Urinary bladder (tissue), 4 donors: ENCODE measurements around the gene CHRNB4. TPM values are rescaled to one million over a fixed set of nuclear protein-coding genes. Genes with fewer than 3 reads are reported as not detected.
"Not testable (repeated sequence)": the region's sequence is repeated elsewhere in the genome, so short reads cannot be mapped to it uniquely, and the experiment has no call there.

Experiments
- DNase-seq: peaks from one replicate; pipeline ENCODE4 v3.0.0-alpha.2; 2015; ENCODE audit errors: extremely low spot score
- H3K27ac ChIP-seq: one replicate; pipeline ENCODE4 v1.5.1; 2013; ENCODE audit warnings: low read depth, mild to moderate bottlenecking, moderate library complexity
- H3K36me3 ChIP-seq: one replicate; pipeline ENCODE4 v1.6.1; 2013; ENCODE audit warnings: mild to moderate bottlenecking, moderate library complexity; ENCODE audit not compliant: insufficient read depth
- H3K4me1 ChIP-seq: one replicate; pipeline ENCODE4 v1.6.1; 2013; ENCODE audit warnings: mild to moderate bottlenecking, moderate library complexity; ENCODE audit not compliant: insufficient read depth
- H3K4me3 ChIP-seq: one replicate; pipeline ENCODE4 v1.5.1; 2013; ENCODE audit warnings: low read depth, low read length
- WGBS: extraction: QIAGEN DNeasy Blood & Tissue Kit; methylation state at CpG from one replicate; pipeline ENCODE4 v1.1.7; 2013; 5-methylcytosine and 5-hydroxymethylcytosine counted together
- polyA plus RNA-seq: library from polyadenylated mRNA; stranded (reverse); fragments of 200-250 nt; gene quantifications from one replicate; pipeline ENCODE4 v1.2.3, GENCODE V29; 2013
- total RNA-seq: library from RNA; depleted of rRNA; stranded (reverse); fragments of >200 nt; gene quantifications from one replicate; pipeline ENCODE4 v1.2.3, GENCODE V29; 2014
- donor health status: healthy with polysubstance abuse.
- donor health status: healthy.

The CHRNB4 gene, protein sequence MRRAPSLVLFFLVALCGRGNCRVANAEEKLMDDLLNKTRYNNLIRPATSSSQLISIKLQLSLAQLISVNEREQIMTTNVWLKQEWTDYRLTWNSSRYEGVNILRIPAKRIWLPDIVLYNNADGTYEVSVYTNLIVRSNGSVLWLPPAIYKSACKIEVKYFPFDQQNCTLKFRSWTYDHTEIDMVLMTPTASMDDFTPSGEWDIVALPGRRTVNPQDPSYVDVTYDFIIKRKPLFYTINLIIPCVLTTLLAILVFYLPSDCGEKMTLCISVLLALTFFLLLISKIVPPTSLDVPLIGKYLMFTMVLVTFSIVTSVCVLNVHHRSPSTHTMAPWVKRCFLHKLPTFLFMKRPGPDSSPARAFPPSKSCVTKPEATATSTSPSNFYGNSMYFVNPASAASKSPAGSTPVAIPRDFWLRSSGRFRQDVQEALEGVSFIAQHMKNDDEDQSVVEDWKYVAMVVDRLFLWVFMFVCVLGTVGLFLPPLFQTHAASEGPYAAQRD
- total RNA-seq, result 0.53 TPM
- polyA plus RNA-seq, result 0.60 TPM

DNA sequence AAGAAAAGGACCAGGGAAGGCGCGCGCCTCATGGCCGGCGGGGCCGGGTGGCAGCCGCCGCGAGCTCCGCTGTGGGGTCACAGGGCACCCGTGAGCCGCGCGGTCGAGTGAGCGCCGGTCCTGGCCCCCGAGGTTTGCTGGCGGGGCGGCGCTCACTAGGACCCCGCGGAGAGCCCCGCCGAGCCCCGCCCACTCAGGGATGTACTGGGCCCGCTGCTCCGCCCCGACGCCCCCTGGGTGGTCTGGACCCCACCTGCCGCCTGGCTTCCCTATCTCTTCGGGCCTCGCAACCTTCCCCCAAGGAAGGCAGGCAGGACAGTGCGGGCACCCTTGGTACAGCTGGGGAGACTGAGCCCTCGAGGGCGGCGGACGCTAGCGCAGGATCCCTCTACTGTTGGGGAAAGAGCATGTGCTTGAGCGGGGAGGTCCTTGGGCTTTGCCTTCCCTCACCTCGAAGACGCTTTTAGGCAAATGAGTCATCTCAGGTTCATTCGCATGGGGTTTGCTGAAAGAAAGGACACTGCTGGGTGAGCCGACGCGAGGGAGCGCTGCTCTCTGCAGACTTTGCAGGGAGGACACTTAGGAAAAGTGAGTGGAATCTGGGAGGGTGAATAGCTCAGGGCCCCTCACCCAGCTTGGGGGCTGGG lies at the start of gene CHRNB4:
Gene CHRNB4, minus strand, starts transcription at position 109 of the 647 bp plus-strand sequence. Its CDS starts 77 bp downstream, at position 32.
- H3K4me1 ChIP-seq, result no peaks in the 10 kb centered on the region
- H3K27ac ChIP-seq, result no peak within 1 kb of the TSS
- peak within 1 kb of the TSS; percentile 32 for H3K4me3 ChIP-seq
- no peaks in the 10 kb centered on the region for H3K36me3 ChIP-seq
- DNase-seq, result no peak
- 13% methylated on average over 47 of the region's 47 CpGs for WGBS

DNA sequence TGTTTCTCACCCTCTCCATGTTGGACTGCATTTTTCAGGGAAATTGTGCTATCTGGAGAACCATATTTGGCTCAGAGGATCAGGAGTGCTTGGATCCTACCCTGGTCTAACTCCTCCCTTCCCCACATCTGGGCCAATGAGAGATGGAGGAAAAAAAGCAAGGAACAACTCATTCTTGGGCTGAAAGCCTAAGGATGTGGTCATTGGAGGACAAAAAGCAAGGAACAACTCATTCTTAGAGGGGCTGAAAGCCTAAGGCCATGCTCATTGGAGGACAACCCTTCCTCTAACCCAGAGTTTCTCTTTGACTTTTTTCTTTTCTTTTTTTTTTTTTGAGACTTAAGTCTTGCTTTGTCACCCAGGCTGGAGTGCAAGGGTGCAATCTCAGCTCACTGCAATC lies 48.6 kb upstream of the CHRNB4 start:
- Histone ChIP-seq H3K4me1 (no peaks in the 10 kb centered on the region), H3K36me3 (no peaks in the 10 kb centered on the region), H3K4me3 (no peak overlapping the region), H3K27ac (no peak overlapping the region)
- no peak for DNase-seq

DNA sequence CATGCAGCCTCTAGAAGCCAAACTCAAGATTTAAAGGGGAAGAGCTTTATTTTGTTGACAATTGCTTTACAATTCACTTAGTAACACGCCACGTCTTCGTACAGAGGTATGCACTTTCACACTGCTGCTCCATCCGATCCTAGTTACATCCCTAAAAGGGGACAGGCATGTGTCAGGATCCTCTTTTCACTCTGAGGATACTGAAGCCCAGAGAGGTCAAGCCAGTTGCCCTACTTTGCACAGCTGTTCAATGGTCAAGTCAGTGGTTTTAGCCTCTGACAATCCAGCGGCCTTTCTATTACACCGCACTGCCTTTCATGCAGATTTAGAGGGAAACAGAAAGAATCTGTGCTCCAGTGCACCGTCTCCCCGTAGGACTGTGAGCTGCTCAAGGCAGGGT lies 44.9 kb upstream of the CHRNB4 start:
- WGBS, result 72% methylated on average over 8 of the region's 8 CpGs
- no peak overlapping the region for H3K27ac ChIP-seq
- no peak for DNase-seq
- H3K36me3 ChIP-seq, result no peaks in the 10 kb centered on the region
- H3K4me1 ChIP-seq, result no peaks in the 10 kb centered on the region
- H3K4me3 ChIP-seq, result no peak overlapping the region

GRCh38 chr15:78685159-78685921 lies 44.3 kb upstream of the CHRNB4 start:
- no peak for DNase-seq
- H3K4me1 ChIP-seq, result no peaks in the 10 kb centered on the region
- H3K36me3 ChIP-seq, result no peaks in the 10 kb centered on the region
- 24% methylated on average over 8 of the region's 8 CpGs for WGBS
- H3K4me3 ChIP-seq, result no peak overlapping the region
- H3K27ac ChIP-seq, result no peak overlapping the region

- Histone ChIP-seq H3K4me3 (no peak overlapping the region), H3K36me3 (no peaks in the 10 kb centered on the region), H3K4me1 (no peaks in the 10 kb centered on the region), H3K27ac (no peak overlapping the region)
- no peak for DNase-seq
- 92% methylated on average over 2 of the region's 2 CpGs for WGBS
Observed at GRCh38 chr15:78684657-78685056, 43.6 kb upstream of the CHRNB4 start.

GRCh38 chr15:78683599-78683998 lies 42.6 kb upstream of the CHRNB4 start:
- not testable (repeated sequence) for DNase-seq, H3K4me1 ChIP-seq
- 92% methylated on average over 8 of the region's 8 CpGs for WGBS

DNA sequence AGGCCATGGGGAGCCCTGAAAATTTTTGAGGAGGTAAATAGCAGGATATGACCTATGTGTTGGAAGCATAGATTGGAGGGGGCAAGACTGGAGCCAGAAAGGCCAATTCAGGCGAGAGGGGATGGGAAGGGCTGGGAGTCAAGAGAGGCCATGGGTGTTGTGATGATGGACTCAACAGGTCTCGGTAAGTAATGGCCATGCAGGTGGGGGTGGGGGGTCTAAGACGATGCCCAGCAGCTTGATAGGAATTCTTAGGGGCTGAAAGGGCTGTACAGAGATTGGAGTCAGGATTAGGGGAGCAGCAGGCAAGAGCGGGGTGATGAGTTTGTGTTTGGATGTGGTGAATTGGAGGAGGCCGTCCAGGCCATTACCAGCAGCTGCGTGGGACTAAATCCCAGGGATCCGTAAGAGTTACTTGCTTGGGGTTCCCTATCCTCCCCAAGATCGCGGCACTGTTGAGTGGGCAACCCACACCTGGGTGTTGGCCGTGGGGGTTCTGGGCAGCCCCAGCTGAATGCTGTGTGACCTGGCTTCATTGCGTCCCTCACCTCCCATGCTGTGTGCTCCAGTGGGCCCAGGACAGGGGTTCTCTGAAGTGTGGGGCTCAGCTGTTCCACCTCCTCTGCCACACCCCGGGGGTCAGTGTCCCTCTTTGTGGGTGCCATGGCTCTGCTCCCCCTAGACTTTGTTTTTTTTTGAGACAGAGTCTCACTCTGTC lies 41.8 kb upstream of the CHRNB4 start:
- Histone ChIP-seq H3K36me3 (no peaks in the 10 kb centered on the region), H3K4me1 (no peaks in the 10 kb centered on the region), H3K4me3 (no peak overlapping the region), H3K27ac (no peak overlapping the region)
- no peak for DNase-seq
- WGBS, result 96% methylated on average over 12 of the region's 12 CpGs

More at GRCh38 chr15:78683599-78683998, 42.6 kb upstream of the CHRNB4 start:
- not testable (repeated sequence) for H3K36me3 ChIP-seq, H3K4me3 ChIP-seq, H3K27ac ChIP-seq

DNA sequence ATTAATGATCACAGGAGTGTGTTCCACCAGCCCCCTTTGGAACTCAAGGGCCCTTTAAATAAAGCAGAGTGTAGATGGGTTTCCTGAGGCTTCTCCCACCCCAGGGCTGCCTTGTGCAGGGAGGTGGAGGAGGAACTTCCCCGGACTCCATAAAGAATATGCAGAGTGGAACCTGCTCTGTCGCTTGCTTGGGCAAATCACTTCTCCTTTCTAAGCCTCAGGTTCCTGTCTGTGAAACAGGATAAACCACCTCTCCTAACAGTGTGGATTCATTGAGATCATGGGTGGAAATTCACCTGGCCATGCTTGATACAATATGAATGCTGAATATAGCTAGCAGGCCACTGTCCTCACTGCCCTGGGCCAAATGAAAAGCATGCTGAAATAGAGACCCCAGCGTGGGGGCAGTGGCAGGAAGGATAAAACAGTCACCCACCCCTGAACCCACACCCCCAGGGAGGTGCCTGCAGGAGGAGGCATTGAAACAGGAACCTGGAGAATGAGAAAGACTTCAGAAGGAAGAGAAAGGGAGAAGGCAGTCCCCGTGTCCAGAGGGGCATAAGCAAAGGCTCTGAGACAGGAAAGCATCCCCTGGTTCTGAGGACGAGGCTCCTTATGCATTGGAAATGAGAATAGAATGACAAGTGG lies 41.1 kb upstream of the CHRNB4 start:
- no peaks in the 10 kb centered on the region for H3K4me1 ChIP-seq
- H3K27ac ChIP-seq, result no peak overlapping the region
- H3K36me3 ChIP-seq, result no peaks in the 10 kb centered on the region
- no peak overlapping the region for H3K4me3 ChIP-seq
- WGBS, result 86% methylated on average over 5 of the region's 5 CpGs
- no peak for DNase-seq

- Histone ChIP-seq H3K4me1 (no peaks in the 10 kb centered on the region), H3K36me3 (no peaks in the 10 kb centered on the region), H3K27ac (no peak overlapping the region), H3K4me3 (no peak overlapping the region)
- WGBS, result 76% methylated on average over 8 of the region's 8 CpGs
- DNase-seq, result no peak
Observed at GRCh38 chr15:78681281-78682003, 40.4 kb upstream of the CHRNB4 start.

DNA sequence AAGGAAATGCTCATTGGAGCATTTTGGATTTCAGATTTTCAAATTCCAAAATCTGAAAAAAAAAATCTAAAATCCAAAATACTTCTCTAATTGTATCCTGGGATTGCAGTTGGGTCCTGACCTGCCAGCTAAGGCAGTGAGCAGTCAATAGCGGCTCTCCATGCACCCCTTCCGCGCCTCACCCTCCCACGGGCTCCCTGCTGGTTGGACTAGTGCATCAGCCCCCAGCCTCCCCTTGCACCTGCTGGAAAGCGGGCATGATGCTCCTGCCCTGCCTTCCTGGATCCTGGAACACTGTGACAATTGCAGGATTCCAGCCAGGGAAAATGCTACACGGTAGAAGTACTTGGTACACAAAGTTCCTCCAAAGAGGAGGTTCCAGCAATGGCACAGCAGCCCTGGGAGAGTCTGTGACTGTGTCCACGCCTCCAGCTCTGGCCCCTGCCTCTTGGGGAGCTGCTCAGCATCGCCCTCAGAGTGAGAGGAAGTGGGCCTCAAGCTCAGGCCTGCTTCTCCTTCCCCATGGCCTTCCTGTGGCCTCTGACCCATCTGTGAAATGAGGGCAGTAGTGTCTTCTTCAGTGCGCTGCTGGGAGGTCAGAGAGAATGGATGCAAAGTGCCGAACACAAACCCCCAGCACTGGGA lies 39.5 kb upstream of the CHRNB4 start:
- Histone ChIP-seq H3K36me3 (no peaks in the 10 kb centered on the region), H3K27ac (no peak overlapping the region), H3K4me1 (no peaks in the 10 kb centered on the region), H3K4me3 (no peak overlapping the region)
- 87% methylated on average over 10 of the region's 10 CpGs for WGBS
- DNase-seq, result no peak

DNA sequence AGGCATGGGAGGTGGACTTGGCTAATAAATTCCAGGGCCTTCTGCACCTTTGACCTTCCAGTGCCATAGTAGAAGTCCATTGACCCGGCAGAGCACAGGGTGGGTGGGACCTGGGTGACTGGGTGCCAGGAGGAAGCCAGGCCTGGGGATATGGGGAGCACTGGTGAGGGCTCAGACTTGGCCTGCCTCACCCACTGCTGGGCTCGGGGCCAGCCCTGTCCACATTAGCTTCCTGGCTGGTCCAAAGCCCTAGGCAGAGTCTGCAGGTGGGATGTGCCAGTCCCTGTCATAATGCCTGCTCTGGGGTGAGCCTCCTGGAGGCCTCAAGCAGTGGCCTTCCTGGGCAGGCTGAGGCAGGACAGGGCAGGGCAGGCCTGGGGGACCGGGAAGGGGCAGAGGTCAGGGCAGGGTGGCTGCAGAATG lies 38.1 kb upstream of the CHRNB4 start:
- no peaks in the 10 kb centered on the region for H3K36me3 ChIP-seq
- H3K27ac ChIP-seq, result no peak overlapping the region
- no peaks in the 10 kb centered on the region for H3K4me1 ChIP-seq
- H3K4me3 ChIP-seq, result no peak overlapping the region
- DNase-seq, result no peak
- WGBS, result 72% methylated on average over 3 of the region's 3 CpGs
